CD4-positive, alpha-beta T cell treated with Interleukin-12 subunit alpha and Interleukin-12 subunit beta, for 1 hour (primary cell): ENCODE data around the gene TBC1D8.

Experiments
- DNase-seq: peaks from one replicate; pipeline ENCODE4 v3.0.0-alpha.2; 2020

The TBC1D8 gene

GRCh38 chr2:100972452-100972851 lies 178.7 kb downstream of the TBC1D8 start:
- DNase-seq, result no peak

GRCh38 chr2:100971221-100971620 lies 180.0 kb downstream of the TBC1D8 start:
- DNase-seq, result no peak

- no peak for DNase-seq
These were observed 181.2 kb downstream of the TBC1D8 start for GRCh38 chr2:100969998-100970397.

GRCh38 chr2:100968146-100969145 lies 182.7 kb downstream of the TBC1D8 start:
- DNase-seq, result no peak

GRCh38 chr2:100967716-100968115 lies 183.5 kb downstream of the TBC1D8 start:
- DNase-seq, result no peak

GRCh38 chr2:100965596-100965995 lies 185.6 kb downstream of the TBC1D8 start:
- DNase-seq, result no peak

- DNase-seq, result no peak
These were observed 186.5 kb downstream of the TBC1D8 start for GRCh38 chr2:100964681-100965169.

- DNase-seq, result no peak
These were observed 187.0 kb downstream of the TBC1D8 start for GRCh38 chr2:100964222-100964621.

GRCh38 chr2:100963026-100963375 lies 188.2 kb downstream of the TBC1D8 start:
- DNase-seq, result no peak

GRCh38 chr2:100962366-100963025 lies 188.7 kb downstream of the TBC1D8 start:
- no peak for DNase-seq

GRCh38 chr2:100960688-100961087 lies 190.5 kb downstream of the TBC1D8 start:
- no peak for DNase-seq

- DNase-seq, result no peak
These were observed 191.8 kb downstream of the TBC1D8 start for GRCh38 chr2:100959225-100959880.

- DNase-seq, result no peak
These were observed 193.1 kb downstream of the TBC1D8 start for GRCh38 chr2:100957996-100958653.
